Heart left ventricle (tissue), 16 donors: ENCODE data around the gene FJX1. TPM values are rescaled to one million over a fixed set of nuclear protein-coding genes. Genes with fewer than 3 reads are reported as not detected.
A peak's percentile ranks its signal among the peaks of the same experiment; 100 is the strongest.

Experiments used
- ATAC-seq, 4 donors: fragments of 200-7000 bp; cut with Tn5 transposase; one replicate each; pipeline ENCODE4 v1.9.1; 2020 to 2022; ENCODE audit warnings: moderate library complexity in 4 of 4, mild to moderate bottlenecking in 3 of 4, moderate number of reproducible peaks in 1 of 4
- DNase-seq, 5 donors: peaks; one replicate each; pipeline ENCODE4 v3.0.0-alpha.2; 2020
- H3K27ac ChIP-seq, 12 donors: fragments of 200-600 bp; sonication (generic) in 4 of 12; one replicate each; pipeline versions ENCODE4 v1.5.0 to v1.8.0; 2016 to 2022; ENCODE audit warnings: mild to moderate bottlenecking in 2 of 12
- H3K27me3 ChIP-seq, 9 donors: fragments of 200-600 bp; sonication (generic) in 2 of 9; one replicate each; pipeline versions ENCODE4 v1.5.1 to v1.8.0; 2016 to 2022; ENCODE audit warnings: mild to moderate bottlenecking in 3 of 9
- H3K36me3 ChIP-seq, 9 donors: fragments of 200-600 bp; sonication (generic) in 2 of 9; one replicate each; pipeline versions ENCODE4 v1.5.0 to v1.8.0; 2018 to 2022; ENCODE audit warnings: mild to moderate bottlenecking in 2 of 9
- H3K4me1 ChIP-seq, 12 donors: fragments of 200-600 bp; sonication (generic) in 4 of 12; one replicate each; pipeline versions ENCODE4 v1.5.0 to v1.8.0; 2016 to 2022; ENCODE audit warnings: mild to moderate bottlenecking in 3 of 12
- H3K4me3 ChIP-seq, 12 donors: fragments of 200-600 bp; sonication (generic) in 4 of 12; one replicate each; pipeline versions ENCODE4 v1.5.0 to v1.8.0; 2017 to 2022; ENCODE audit warnings: mild to moderate bottlenecking in 9 of 12, moderate library complexity in 4 of 12
- H3K9me3 ChIP-seq, 12 donors: fragments of 200-600 bp; sonication (generic) in 4 of 12; one replicate each; pipeline versions ENCODE4 v1.5.0 to v1.8.0; 2016 to 2022; ENCODE audit warnings: mild to moderate bottlenecking in 1 of 12
- CTCF ChIP-seq, 12 donors: fragments of 200-600 bp; sonication (generic) in 4 of 12; IDR thresholded peaks; one replicate each; pipeline versions ENCODE4 v1.5.0 to v1.8.0; 2018 to 2022; ENCODE audit warnings: antibody characterized with exemption in 12 of 12, mild to moderate bottlenecking in 5 of 12
- POLR2A ChIP-seq, 2 donors: fragments of 450-650 bp; IDR thresholded peaks; one replicate each; pipeline ENCODE4 v1.6.1; 2017; ENCODE audit warnings: antibody characterized with exemption in 2 of 2, mild to moderate bottlenecking in 2 of 2, moderate library complexity in 2 of 2
- WGBS, 4 donors: extraction: QIAGEN DNeasy Blood & Tissue Kit in 2 of 4; methylation state at CpG; one replicate each; pipeline versions ENCODE4 v1.1.5 to v1.1.7; 2013 to 2018; 5-methylcytosine and 5-hydroxymethylcytosine counted together
- intact Hi-C, 10 donors: fragments of 100-400 bp; cut with DNase I; formaldehyde crosslinking; loops; one replicate each; pipeline versions ENCODE4 v1.11.1 to v1.14.2; 2022
- polyA plus RNA-seq, 2 donors: library from polyadenylated mRNA; stranded (reverse); fragments of 200-250 nt; gene quantifications; one replicate each; pipeline ENCODE4 v1.2.3, GENCODE V29; 2013
- total RNA-seq, 9 donors: library from RNA; depleted of rRNA in 2 of 9; stranded (reverse); fragments of >200 nt in 2 of 9; fragmentation: NEBNext Ultra II Directional in 3 of 9; extraction: Animal tissue kit (Norgen Biotek cat#: 25700) in 3 of 9; gene quantifications; one replicate each; pipeline versions ENCODE4 v1.1.0 to v1.2.4, GENCODE V29; 2016 to 2023
- donor health status: ischemic (EF 13 %, LVEDD 7.1; RV severe dilation, severe dysfunction).
- donor health status: healthy with polysubstance abuse.
- donor health status: DM: no; HTN: yes; CAD: no.
- donor health status: DM: no; HTN: no; CAD: no.
- donor health status: ischemic (EF 25% LVEDD 6.9; RV normal size, moderate dysfunction).
- donor health status: ischemic (EF 25% LVEDD 5.7; RV mildly dilated, moderate dysfunction).
- donor health status: healthy.
- donor health status: DM: yes; HTN: yes; CAD: no.
- donor health status: ischemic (EF 35%, LVEDD 5.7; RV mildly dilated, moderate dysfunction).
- donor health status: nonischemic (EF 11% LVEDD 7.7; RV severe dilation, severe dysfunction).
- donor health status: DM: yes; HTN: yes; CAD: no.
- donor health status: PGD.
- donor health status: ischemic (EF 29% LVEDD 5.4; RV normal size, mild dysfunction).
- donor health status: nonischemic (EF 23%, LVEDD 6.1; RV moderate dilation, normal function).

The FJX1 gene
- total and polyA plus RNA-seq, 11 donors = 0.55 to 7.2 (median 2.3) TPM

DNA sequence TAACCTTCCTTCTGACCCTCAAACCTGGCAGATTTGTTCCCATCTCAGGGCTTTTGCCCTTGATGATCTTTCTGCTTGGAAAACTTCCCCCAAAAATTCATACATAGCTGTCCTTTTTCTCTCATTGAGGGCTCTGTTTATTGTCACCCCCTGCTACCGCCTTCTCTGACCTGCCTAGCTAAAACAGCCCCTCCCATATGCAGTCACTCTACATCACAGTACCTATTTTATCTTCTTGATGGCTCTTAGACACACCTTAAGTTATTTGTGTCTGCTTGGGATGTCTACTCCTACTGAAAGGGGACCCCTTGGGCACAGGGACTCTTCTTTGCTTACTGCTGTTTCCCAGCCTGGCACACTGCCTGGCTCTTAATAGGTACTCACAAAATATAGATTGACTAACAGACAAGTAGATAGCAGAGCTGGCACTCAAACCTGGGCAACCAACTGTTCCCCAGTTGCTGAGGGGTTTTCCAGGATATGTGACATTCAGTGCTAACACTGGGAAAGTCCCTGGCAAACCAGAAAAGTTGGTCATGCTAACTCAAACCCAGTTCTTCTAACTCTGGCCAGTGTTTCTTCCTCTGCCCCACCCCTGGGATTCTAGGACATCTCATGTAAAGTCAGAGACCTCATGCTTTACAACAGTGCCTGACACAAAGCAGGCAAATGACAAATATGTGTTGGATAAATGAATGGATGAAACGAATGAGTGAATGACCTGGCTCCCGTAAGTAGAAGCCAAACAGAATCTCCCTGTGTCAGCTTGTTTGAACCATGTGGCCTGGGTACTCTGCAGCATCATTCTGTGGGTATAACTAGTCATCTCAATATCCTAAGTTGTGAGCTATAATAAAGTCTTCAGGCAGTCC, 19.8 kb upstream of the FJX1 start:
- no peak for TF ChIP-seq POLR2A (IDR thresholded peaks at IDR 0.05)
- TF ChIP-seq CTCF (IDR thresholded peaks at IDR 0.05) = no peak
- H3K27me3 ChIP-seq = peaks cover 0 to 16% (median 0%) of the 10 kb centered on the region in 9 donors
- DNase-seq = no peak
- no peak for ATAC-seq
- no peak overlapping the region for H3K4me3 ChIP-seq
- H3K27ac ChIP-seq = no peak overlapping the region
- no peaks in the 10 kb centered on the region for H3K36me3 ChIP-seq
- 72 to 90% (median 78%) methylated on average over 3 of the region's 3 CpGs for WGBS, 4 donors
- intact Hi-C loops = no loop called here
- H3K9me3 ChIP-seq = no peaks in the 10 kb centered on the region
- no peaks in the 10 kb centered on the region for H3K4me1 ChIP-seq

DNA sequence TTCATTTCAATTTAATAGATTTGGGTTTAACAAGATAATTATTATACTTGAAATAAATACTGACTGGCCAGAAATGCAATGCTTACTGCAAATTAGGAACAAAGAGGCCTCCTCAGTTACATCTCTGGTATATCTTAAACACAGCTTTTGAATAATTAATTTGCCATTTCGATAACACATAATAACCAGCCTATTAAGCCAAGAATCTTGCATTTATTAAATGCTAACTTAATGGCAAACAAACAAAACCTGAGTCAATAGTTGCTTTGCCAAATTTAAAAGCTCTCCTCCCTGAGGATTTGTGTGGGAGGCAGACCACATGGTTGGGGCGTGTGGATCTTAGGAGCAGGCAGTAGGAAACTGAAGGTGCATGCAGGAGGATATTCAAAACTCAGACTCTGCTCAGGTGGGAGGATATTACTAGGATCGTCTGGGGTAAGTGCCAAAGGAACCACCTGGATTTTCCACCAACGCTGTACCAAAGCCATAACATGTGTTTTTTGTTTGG, 17.9 kb upstream of the FJX1 start:
- H3K9me3 ChIP-seq = no peaks in the 10 kb centered on the region
- peak in 1 of 4 donors; percentile 24 for ATAC-seq
- no peaks in the 10 kb centered on the region for H3K36me3 ChIP-seq
- peaks cover 0 to 3% (median 0%) of the 10 kb centered on the region in 12 donors for H3K4me1 ChIP-seq
- H3K27me3 ChIP-seq = peaks cover 0 to 25% (median 2%) of the 10 kb centered on the region in 9 donors
- intact Hi-C loops = loop anchor here in 2 of 10 donors (10.0 kb wide), 2 partner anchors 106 to 116 kb away; no protein-coding TSS in a partner anchor
- no peak overlapping the region for H3K4me3 ChIP-seq
- 66 to 70% (median 68%) methylated on average over 4 of the region's 4 CpGs for WGBS, 4 donors
- no peak for DNase-seq
- TF ChIP-seq POLR2A (IDR thresholded peaks at IDR 0.05) (no peak), CTCF (IDR thresholded peaks at IDR 0.05) (no peak)
- H3K27ac ChIP-seq = no peak overlapping the region

- no peaks in the 10 kb centered on the region for H3K9me3 ChIP-seq
- no peak overlapping the region for H3K27ac ChIP-seq
- H3K4me3 ChIP-seq = no peak overlapping the region
- TF ChIP-seq POLR2A (IDR thresholded peaks at IDR 0.05) (no peak), CTCF (IDR thresholded peaks at IDR 0.05) (no peak)
- DNase-seq = no peak
- no peaks in the 10 kb centered on the region for H3K36me3 ChIP-seq
- no peak for ATAC-seq
- H3K4me1 ChIP-seq = peaks cover 0 to 11% (median 0%) of the 10 kb centered on the region in 12 donors
- WGBS, 4 donors = 51 to 58% (median 56%) methylated on average over 5 of the region's 5 CpGs
- H3K27me3 ChIP-seq = peaks cover 0 to 38% (median 2%) of the 10 kb centered on the region in 9 donors
- intact Hi-C loops = loop anchor here in 2 of 10 donors (10.0 kb wide), 2 partner anchors 107 to 117 kb away; no protein-coding TSS in a partner anchor
Measured at GRCh38 chr11:35602160-35602793, 16.0 kb upstream of the FJX1 start.

DNA sequence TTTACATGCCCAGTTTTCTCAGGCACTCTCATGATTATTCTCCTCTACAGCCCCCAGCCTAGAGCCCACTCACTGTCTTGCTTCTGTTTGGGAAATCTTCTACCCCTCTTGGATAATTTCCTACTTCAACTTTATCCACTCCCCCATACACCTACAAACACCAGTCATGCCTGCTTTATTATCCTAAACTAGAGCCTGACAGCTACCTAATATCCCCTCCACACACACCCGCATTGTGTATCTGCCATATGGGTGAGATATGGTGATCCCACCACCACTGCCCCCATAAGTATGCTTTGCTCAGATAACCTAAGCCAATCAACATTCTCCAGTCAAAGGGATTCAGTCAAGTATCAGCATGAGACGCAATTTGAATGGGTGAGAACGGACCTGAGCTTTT, 15.3 kb upstream of the FJX1 start:
- Histone ChIP-seq H3K27me3 (peaks cover 0 to 39% (median 5%) of the 10 kb centered on the region in 9 donors), H3K4me1 (peaks cover 0 to 11% (median 0%) of the 10 kb centered on the region in 12 donors)
- WGBS, 4 donors = 87 to 91% (median 89%) methylated on average over 3 of the region's 3 CpGs

More for the DNA sequence above, 15.3 kb upstream of the FJX1 start:
- ATAC-seq (no peak), DNase-seq (no peak)
- intact Hi-C loops = loop anchor here in 2 of 10 donors (10.0 kb wide), 2 partner anchors 108 to 118 kb away; no protein-coding TSS in a partner anchor
- H3K36me3 ChIP-seq = no peaks in the 10 kb centered on the region
- no peaks in the 10 kb centered on the region for H3K9me3 ChIP-seq
- TF ChIP-seq POLR2A (IDR thresholded peaks at IDR 0.05) (no peak), CTCF (IDR thresholded peaks at IDR 0.05) (no peak)
- no peak overlapping the region for H3K27ac ChIP-seq
- H3K4me3 ChIP-seq = no peak overlapping the region
